Activated CD4-positive, alpha-beta T cell treated with anti-CD3 and anti-CD28 coated beads, Interleukin-2, Interleukin-4, amounts not matched to agents 100 ng/mL and 50 ng/mL, durations not matched to agents 16 hours and 8 hours (primary cell): ENCODE results near the gene ATP13A1.

ENCODE experiments used
- DNase-seq: peaks from one replicate; pipeline ENCODE4 v3.0.0-alpha.2; 2020; ENCODE audit warnings: low spot score

The ATP13A1 gene

GRCh38 chr19:19662871-19663255, 613 bp downstream of the ATP13A1 start:
- no peak for DNase-seq

GRCh38 chr19:19662344-19662743, 1.1 kb downstream of the ATP13A1 start:
- no peak for DNase-seq

DNA sequence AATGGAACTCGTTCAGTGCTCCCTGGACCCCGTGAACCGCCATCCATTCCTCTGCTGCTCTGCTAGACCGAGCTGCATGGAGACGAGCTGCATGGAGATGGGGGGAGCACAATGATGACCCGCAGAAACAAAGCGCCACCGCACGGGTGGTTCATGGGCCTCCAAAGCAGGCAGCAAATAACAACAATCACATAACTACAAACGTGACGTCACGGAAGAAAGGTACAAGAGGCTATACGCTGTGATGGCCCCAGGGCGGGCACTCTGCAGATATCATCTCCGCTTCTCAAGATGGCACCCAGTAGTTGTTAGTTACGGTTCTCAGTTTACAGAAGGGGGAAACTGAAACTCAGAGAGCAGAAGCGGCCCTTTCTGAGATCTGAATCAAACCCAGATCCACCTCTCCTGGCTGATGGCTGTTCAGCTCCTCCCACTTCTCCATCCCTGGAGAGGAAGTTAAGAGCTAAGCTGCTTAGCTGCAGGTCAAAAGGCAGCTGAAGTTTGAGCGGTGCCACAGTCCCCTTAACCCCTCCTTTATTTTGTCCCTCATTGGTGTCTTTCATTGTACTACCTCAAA, 1.7 kb downstream of the ATP13A1 start:
- DNase-seq, result peak; percentile 84

DNA sequence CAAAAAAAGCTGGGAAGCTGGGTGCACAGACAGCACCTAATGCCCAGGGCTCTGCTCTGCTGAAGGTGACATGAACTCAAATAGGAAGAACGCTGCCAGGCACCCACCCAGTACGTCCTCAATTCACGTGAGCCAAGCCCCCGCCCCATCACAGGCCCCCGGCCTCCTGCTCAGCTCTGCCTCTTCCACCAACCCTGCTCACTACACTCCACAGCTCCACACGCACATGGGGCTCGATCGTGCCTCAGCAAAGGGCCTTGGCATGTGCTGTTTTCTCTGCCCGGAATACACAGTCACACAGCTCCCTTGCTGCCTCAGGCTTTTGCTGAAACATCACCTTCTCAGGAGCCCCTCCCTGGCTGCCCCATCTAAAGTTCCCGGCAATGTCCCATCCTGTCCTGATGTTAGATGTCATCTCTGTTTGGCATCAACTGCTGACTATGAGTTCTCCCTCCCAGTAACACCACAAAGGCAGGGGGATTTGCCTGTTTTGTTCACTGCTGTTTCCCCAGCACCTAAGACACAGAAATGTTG, 2.3 kb downstream of the ATP13A1 start:
- no peak for DNase-seq

DNA sequence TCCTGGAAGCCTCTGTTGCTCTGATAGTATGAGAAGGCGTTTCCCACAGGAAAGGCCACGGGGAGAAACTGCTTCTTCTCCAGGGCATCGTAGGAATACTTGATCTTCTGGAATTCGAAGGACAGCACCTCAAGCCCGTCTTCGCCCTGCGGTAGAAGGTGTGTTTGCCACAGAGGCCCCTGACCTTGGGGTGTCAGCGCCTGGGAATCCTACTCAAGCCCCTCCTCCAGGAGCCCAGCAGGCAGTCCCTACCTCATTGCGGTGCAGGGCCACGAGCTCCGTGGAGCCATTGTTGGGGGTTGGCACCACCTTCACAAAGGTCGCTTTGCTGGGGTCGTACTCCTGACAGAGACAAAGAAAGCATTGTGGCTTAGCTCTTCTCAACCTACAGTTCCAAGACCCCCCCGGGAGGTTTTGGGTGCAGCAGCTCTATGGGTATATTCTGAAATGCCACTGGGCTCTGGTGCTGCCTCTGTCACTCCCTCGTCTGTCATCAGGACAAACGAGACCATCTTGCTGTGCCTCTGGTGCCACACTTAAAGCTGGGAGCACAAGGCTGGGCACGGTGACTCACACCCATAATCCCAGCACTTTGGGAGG, 3.7 kb downstream of the ATP13A1 start:
- no peak for DNase-seq

DNA sequence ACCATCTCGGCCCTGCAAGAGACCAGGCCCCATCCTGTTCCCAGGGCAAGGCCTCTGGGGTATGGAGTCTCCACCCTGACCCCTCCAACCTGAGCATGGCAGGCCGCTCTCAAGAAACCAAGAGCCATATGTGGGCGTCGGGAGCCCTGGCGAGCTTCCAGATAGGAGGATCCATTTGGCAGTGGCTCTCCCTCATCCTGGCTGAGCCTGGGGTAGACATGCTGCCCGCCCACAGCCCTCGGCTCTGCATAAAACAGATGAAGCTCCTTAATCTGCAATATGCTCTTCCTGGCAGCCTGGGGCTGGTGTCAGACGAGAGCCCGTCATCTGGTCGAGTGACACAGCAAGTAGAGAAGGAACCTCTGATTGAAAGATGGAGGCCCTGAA, 6.1 kb downstream of the ATP13A1 start:
- no peak for DNase-seq

DNA sequence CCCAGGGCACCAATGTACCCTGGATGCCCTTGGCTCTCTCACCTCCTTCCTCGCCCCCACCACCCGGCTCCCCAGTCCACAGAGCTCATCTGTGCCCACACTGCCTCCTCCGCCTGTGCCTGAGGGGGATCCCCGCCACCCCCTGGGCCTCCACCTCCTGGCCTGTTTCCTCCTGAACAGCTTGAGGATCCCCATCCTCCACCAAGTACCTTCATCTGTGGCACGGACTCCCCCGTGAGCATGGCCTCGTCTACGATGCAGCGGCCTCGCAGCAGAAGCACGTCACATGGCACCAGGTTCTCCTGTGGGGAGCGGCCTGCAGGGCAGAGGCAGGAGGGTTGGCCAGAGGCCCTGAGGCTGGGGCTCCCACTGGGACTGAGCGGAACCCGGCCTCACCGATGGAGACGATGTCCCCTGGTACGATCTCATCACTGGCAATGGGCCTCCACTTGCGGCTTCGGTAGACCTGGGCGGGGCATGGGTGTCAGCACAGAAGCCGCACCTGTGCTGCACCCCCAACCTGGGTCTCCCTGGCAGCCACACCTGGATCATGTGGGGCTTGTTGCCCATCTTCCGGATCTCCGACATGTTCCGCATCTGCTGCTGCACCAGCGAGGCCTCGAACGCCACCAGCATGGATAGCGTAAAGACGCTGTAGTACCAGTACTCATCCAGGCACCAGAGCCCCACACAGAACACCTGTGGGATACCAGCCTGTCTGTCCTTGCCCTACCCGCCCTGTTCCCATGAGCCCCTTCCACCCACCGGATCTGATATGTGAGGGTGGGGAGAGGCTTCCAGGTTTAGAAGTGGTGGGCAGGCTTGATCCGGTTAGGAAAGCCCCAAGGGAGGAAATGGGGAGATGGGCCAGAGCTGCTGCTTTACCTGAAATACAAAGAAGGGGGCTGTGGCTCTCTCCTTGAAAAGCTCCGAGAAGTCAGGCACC, 6.8 kb downstream of the ATP13A1 start:
- DNase-seq, result no peak

- no peak for DNase-seq
Measured at GRCh38 chr19:19655641-19656343, 7.7 kb downstream of the ATP13A1 start.

- no peak for DNase-seq
Measured at GRCh38 chr19:19655051-19655594, 8.4 kb downstream of the ATP13A1 start.

DNA sequence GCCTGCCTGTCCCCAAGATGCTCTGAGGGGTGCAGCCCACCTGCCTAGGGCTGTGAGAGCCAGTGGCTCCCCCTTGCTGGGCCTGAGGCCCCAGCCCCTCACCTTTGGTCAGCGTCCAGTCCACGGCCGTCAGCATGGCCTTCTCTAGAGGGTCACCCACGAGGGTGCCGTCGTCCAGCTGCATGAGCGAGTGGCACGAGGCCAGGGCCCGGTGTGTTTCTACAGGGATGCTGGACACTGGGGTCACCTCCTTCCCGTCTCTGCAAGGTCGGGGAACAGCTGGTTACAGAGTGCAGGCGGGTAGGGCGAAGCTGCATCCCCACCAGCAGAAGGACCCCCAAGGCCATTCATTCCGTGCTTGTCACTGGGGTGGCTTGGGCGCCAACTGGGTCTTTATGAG, 9.0 kb downstream of the ATP13A1 start:
- no peak for DNase-seq

DNA sequence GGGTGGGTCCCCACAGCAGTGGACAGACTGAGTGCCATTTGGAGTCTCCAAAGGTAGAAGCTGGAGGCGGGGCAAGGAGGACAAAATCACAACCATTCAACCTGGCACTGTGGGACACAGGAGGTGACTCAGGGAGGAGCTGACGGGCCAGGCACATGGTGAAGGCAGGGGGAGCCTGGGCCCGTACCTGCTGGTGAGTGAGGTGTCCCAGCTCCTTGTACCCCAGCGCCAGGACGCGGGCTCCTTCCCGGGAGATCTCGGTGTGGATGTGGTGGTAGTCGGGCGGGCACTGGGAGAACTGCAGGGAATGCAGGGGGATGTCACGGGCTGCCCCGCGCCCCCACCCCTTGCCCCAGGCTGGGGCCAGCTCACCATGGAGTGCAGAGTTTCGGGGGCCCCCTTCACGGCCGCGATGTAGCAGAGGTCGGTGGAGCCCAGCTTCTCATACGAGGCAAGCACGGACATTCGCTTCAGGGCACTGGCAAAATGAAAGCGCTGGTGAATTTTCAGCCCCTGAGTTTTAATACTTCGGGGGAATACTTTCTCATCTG, 9.8 kb downstream of the ATP13A1 start:
- no peak for DNase-seq

DNA sequence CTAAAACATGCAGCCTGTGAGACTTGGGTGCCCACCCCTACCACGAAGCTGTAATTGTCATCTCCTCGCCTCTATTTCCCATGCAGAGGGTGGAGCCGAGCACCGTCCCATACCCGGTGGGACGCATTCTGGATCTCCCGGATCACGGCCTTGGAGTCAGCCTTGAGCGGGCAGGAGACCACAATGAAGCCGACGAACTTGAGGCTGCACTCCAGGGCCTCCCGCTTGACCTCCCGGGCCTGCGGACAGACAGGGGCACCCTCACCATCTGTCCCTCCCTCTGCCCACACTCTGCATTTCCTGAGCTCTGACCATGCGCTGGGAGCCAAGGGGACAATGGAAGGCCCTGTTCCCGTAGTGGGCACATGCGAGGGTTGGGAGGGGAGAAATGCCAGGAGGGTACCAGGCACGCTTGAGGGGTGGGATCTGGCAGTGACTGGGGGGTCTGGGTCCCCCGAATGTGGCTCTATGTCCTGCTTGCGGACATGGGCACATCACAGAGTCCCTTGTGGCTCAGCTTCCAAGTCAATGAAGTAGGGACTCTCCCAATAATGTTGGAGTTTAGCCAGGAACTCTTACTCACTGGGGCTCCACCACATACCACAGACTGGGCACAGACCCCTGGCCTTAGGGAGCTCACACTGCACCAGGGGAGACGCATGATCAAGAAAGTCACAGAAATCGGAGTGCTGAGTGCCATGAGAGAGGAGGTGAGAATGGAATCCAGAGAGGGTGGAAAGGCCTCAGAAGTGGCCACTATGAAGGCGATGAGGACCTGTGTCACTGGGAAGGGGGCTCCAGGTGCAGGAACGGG, 10.8 kb downstream of the ATP13A1 start:
- DNase-seq, result no peak

- DNase-seq, result no peak
Measured at GRCh38 chr19:19651076-19651475, 12.4 kb downstream of the ATP13A1 start.

DNA sequence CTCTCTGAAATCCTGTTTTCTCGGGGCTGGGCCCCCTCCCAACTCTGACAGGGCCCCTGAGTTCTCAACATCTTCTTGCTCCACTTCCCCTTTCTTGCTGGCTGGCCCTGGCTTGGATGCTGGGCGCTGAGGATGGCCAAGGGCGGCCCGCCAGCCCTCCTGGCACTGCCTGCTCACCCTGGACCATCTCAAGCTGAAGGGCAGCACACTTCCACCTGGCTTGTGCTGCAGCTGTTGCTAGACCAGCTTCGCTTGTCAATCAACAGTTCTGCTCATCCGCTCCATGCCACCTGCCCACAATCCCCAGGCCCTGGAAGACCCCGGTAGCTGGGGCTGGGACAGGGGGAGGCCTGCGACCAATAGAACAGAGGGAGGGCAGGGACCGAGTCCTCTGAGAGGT, 13.1 kb downstream of the ATP13A1 start:
- DNase-seq, result no peak

DNA sequence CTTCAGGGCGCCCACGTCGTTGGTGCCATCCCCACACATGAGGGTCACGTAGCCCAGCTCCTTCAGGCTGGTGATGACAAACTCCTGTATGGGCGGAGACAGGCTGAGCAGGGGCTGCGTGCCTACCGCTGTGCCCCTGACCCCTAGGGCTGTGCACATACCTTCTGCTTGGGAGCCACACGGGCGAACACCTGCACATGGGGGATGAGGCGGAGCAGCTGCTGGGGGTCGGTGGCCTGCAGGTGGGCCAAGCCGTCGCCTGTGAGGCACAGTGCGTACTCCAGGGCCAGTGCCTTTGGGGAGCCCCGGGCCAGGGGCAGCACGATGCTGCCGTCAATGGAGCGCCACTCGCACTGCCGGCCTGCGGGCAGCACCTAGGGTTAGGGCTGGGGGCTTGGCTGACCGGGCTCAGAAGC, 13.9 kb downstream of the ATP13A1 start:
- DNase-seq, result no peak

DNA sequence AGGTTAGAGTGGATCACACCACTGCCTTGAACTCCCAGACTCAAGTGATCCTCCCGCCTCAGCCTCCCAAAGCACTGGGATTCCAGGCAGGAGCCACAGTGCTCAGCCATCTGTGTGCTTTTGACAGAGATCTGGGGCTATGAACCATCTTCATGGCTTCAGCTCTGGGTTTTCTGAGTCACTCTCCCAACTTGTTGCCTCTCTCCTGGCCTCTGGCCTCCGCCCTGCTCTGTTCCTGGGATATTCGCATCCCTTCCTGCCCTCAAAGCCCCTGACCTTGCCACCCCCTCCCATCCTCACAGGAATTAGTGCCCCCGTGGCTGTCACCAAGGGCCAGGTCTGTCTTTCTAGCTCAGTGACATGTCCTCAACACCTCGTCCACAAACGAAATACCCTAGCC, 14.3 kb downstream of the ATP13A1 start:
- no peak for DNase-seq

- no peak for DNase-seq
Measured at GRCh38 chr19:19647037-19647835, 16.2 kb downstream of the ATP13A1 start.

GRCh38 chr19:19645233-19645870, 18.1 kb downstream of the ATP13A1 start:
- DNase-seq, result no peak

DNA sequence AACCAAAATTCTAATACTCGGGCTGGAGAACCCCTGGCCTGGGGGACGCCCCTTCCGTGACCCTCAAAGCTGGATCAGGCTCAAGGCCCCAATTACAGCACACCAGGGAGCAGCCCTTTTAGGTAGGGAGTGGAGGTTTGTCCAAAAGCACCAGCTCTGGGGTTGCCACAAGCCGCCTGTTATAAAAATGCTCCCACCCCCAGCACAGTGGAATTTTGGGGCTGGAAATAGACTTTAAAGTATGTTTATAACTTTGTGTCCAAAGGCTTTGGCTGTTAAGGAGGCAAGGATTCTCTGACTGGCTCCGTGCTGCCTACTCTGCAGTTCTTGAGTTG, 19.5 kb downstream of the ATP13A1 start:
- no peak for DNase-seq
